ENCODE measurements around the gene OSTF1. TPM values are rescaled to one million over a fixed set of nuclear protein-coding genes. Genes with fewer than 3 reads are reported as not detected.

The OSTF1 gene
- total RNA-seq, 1 experiment from 2014 or later, result 17.8 TPM

- POLR2A ChIA-PET, result no interaction called here
- ATAC-seq (no peak), DNase-seq (ENCODE audit: low spot score) (no peak)
- TF ChIP-seq FOXJ3 (CRISPR knock-in tag; IDR thresholded peaks at IDR 0.05; ENCODE audit: borderline replicate concordance) (no peak), NR2C2 (CRISPR knock-in tag; IDR thresholded peaks at IDR 0.05) (no peak), ZNF232 (CRISPR knock-in tag; IDR thresholded peaks at IDR 0.05) (no peak), USF2 (CRISPR knock-in tag; IDR thresholded peaks at IDR 0.05) (no peak), SMAD3 (CRISPR knock-in tag; IDR thresholded peaks at IDR 0.05; ENCODE audit: borderline replicate concordance) (no peak), CREM (CRISPR knock-in tag; IDR thresholded peaks at IDR 0.05) (no peak), ZNF416 (CRISPR knock-in tag; IDR thresholded peaks at IDR 0.05) (no peak), JAZF1 (CRISPR knock-in tag; IDR thresholded peaks at IDR 0.05) (no peak)
- TF ChIP-seq, protein P1, sequence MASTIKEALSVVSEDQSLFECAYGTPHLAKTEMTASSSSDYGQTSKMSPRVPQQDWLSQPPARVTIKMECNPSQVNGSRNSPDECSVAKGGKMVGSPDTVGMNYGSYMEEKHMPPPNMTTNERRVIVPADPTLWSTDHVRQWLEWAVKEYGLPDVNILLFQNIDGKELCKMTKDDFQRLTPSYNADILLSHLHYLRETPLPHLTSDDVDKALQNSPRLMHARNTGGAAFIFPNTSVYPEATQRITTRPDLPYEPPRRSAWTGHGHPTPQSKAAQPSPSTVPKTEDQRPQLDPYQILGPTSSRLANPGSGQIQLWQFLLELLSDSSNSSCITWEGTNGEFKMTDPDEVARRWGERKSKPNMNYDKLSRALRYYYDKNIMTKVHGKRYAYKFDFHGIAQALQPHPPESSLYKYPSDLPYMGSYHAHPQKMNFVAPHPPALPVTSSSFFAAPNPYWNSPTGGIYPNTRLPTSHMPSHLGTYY (CRISPR knock-in tag; IDR thresholded peaks at IDR 0.05), result no peak
- TF ChIP-seq, protein P2, sequence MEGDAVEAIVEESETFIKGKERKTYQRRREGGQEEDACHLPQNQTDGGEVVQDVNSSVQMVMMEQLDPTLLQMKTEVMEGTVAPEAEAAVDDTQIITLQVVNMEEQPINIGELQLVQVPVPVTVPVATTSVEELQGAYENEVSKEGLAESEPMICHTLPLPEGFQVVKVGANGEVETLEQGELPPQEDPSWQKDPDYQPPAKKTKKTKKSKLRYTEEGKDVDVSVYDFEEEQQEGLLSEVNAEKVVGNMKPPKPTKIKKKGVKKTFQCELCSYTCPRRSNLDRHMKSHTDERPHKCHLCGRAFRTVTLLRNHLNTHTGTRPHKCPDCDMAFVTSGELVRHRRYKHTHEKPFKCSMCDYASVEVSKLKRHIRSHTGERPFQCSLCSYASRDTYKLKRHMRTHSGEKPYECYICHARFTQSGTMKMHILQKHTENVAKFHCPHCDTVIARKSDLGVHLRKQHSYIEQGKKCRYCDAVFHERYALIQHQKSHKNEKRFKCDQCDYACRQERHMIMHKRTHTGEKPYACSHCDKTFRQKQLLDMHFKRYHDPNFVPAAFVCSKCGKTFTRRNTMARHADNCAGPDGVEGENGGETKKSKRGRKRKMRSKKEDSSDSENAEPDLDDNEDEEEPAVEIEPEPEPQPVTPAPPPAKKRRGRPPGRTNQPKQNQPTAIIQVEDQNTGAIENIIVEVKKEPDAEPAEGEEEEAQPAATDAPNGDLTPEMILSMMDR (IDR thresholded peaks at IDR 0.05), result no peak
- TF ChIP-seq, protein P3, sequence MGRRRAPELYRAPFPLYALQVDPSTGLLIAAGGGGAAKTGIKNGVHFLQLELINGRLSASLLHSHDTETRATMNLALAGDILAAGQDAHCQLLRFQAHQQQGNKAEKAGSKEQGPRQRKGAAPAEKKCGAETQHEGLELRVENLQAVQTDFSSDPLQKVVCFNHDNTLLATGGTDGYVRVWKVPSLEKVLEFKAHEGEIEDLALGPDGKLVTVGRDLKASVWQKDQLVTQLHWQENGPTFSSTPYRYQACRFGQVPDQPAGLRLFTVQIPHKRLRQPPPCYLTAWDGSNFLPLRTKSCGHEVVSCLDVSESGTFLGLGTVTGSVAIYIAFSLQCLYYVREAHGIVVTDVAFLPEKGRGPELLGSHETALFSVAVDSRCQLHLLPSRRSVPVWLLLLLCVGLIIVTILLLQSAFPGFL (CRISPR knock-in tag; IDR thresholded peaks at IDR 0.05; ENCODE audit: borderline replicate concordance), result no peak
- Mint-ChIP-seq H3K9me3 (peaks cover 29% of the 10 kb centered on the region), H3K4me3 (no peak overlapping the region), H3K4me1 (no peaks in the 10 kb centered on the region), H3K27ac (no peak overlapping the region), H3K27me3 (ENCODE audit: low read depth) (no peaks in the 10 kb centered on the region; the same call in 1 of the 2 replicates), H3K36me3 (peaks cover 8% of the 10 kb centered on the region)
- CTCF ChIA-PET, result no interaction called here
Measured at GRCh38 chr9:75051285-75051684, 37.0 kb upstream of the OSTF1 start.

DNA sequence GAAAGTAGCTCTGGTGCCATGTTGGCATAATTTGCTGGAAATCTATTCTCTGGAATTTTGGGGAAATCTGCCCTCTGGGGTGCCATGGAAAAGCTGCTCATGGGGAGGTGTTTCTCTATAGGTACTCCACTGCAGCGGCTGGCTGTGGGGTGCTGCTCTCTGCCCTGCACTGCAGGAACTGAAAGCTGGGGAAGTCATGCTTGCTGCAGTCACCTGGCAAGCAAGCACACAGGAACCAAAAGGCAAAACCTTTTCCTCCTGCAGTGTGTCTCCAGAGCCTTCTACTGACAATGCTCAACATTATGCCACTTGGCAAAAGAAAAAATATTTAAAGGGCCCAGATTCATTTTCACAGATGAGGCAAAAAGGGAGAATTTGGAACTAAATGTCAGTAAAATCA is 34.4 kb upstream of the OSTF1 start:
- Mint-ChIP-seq H3K27me3 (ENCODE audit: low read depth) (no peaks in the 10 kb centered on the region; the same call in 1 of the 2 replicates), H3K36me3 (peaks cover 19% of the 10 kb centered on the region), H3K9me3 (peaks cover 54% of the 10 kb centered on the region), H3K27ac (no peak overlapping the region), H3K4me1 (no peaks in the 10 kb centered on the region), H3K4me3 (no peak overlapping the region)
- no peak for ATAC-seq
- DNase-seq (ENCODE audit: low spot score), result no peak
- POLR2A ChIA-PET, result interaction anchor here (0.7 to 1.0 kb wide), 2 partner anchors 26 to 30 kb away, joined by 3 to 6 read pairs; partner anchors contain the start of gene CARNMT1
- CTCF ChIA-PET, result no interaction called here
- TF ChIP-seq SMAD4 (CRISPR knock-in tag; IDR thresholded peaks at IDR 0.05), result no peak
- no peak for TF ChIP-seq NR3C1 (CRISPR knock-in tag; conservative IDR thresholded peaks at IDR 0.05; ENCODE audit: low read depth)
- no peak for TF ChIP-seq NFYB (CRISPR knock-in tag; conservative IDR thresholded peaks at IDR 0.05; ENCODE audit: low read depth)
- no peak for TF ChIP-seq ZNF317 (CRISPR knock-in tag; IDR thresholded peaks at IDR 0.05; ENCODE audit: borderline replicate concordance, low read depth)
- no peak for TF ChIP-seq JAZF1 (CRISPR knock-in tag; IDR thresholded peaks at IDR 0.05)
- TF ChIP-seq ZNF396 (CRISPR knock-in tag; IDR thresholded peaks at IDR 0.05; ENCODE audit: borderline replicate concordance), result no peak
- no peak for TF ChIP-seq SMAD3 (CRISPR knock-in tag; IDR thresholded peaks at IDR 0.05; ENCODE audit: borderline replicate concordance)
- no peak for TF ChIP-seq RELA (CRISPR knock-in tag; IDR thresholded peaks at IDR 0.05; ENCODE audit: borderline replicate concordance)
- TF ChIP-seq GABPB1 (CRISPR knock-in tag; IDR thresholded peaks at IDR 0.05), result no peak
- no peak for TF ChIP-seq TCF7 (CRISPR knock-in tag; IDR thresholded peaks at IDR 0.05; ENCODE audit: low read depth)
- TF ChIP-seq NR1H2 (CRISPR knock-in tag; IDR thresholded peaks at IDR 0.05), result no peak
- no peak for TF ChIP-seq ZNF512 (CRISPR knock-in tag; IDR thresholded peaks at IDR 0.05; ENCODE audit: borderline replicate concordance)
- no peak for TF ChIP-seq KAT7 (CRISPR knock-in tag; IDR thresholded peaks at IDR 0.05; ENCODE audit: borderline replicate concordance)
- TF ChIP-seq ELF4 (CRISPR knock-in tag; IDR thresholded peaks at IDR 0.05; ENCODE audit: low read depth), result no peak
- TF ChIP-seq OVOL2 (CRISPR knock-in tag; IDR thresholded peaks at IDR 0.05; ENCODE audit: borderline replicate concordance), result no peak
- no peak for TF ChIP-seq ZNF232 (CRISPR knock-in tag; IDR thresholded peaks at IDR 0.05)
- TF ChIP-seq JUN (CRISPR knock-in tag; IDR thresholded peaks at IDR 0.05), result no peak
- TF ChIP-seq ZNF532 (CRISPR knock-in tag; IDR thresholded peaks at IDR 0.05; ENCODE audit: borderline replicate concordance), result no peak

Data from WTC11 (cell line).